Islet precursor cell (in vitro differentiated cells): ENCODE data around the gene TEAD3.
"Not testable (repeated sequence)": the region's sequence is repeated elsewhere in the genome, so short reads cannot be mapped to it uniquely, and the experiment has no call there.

Experiments
- DNase-seq: peaks from one replicate; pipeline ENCODE4 v3.0.0-alpha.2; 2018

The TEAD3 gene

DNA sequence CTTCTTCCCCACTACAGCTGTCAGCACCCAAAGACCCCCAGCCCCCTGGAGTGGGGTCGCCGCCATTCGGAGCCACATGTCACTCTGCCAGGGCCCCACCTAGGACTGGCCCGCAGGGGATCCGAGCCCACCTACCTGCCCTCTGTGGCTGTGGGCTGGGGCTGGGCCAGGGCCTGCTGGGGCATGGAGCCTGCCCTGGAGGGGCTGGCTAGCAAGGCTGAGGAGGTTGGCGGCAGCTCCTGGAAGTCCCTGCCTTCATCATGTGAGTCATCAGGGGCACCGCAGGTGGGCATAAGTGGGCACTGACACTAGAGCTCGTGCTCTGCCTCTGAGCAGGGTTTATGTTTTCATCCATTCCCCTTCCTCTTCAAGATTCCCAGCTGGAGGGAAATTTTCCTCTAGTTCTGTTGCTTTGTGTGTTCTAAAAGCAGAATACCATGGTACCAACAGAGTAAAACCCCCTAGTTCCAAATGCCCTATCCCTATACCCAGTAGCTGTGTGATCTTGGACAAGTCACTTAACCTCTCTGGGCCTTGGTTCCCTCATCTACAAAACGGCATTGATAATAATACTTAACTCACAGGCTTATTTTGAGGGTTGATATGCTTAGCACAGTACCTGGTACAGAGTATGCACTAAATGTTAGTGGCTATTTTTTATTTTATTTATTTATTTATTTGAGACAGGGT, 53.4 kb downstream of the TEAD3 start:
- no peak for DNase-seq

DNA sequence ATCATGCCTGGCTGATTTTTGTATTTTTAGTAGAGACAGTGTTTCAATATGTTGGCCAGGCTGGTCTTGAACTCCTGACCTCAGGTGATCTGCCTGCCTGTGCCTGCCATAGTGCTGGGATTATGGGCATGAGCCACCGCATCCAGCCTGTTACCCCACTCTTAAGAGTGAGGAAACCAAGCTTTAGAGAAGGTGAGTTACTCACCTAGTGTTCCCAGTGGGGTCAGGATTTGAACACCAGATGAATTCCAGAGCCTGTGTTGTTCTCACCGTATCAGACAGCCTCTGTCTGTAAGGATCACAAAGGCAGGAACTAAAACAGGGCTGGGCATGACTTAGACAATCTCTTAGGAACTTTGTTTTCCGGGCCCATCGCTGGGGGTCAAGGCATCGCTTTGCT, 54.2 kb downstream of the TEAD3 start:
- DNase-seq, result no peak

DNA sequence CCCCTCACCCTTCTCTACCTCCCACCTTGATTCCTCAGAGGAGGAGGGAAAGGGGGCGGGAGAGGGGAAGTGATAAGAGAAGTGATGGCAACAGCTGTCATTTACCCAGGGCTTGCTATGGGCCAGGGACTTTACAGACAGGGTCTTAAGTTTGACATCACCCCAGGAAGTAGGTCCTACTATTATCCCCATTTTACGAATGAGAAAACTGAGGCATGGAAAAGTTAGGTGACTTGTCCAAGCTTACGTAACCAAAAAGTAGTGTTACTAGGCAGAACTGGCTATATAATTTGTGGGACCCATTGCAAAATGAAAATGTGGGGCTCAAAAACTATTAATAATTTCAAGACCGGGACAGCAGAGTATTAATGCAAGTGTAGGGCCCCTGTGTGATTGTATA, 55.2 kb downstream of the TEAD3 start:
- DNase-seq, result no peak

DNA sequence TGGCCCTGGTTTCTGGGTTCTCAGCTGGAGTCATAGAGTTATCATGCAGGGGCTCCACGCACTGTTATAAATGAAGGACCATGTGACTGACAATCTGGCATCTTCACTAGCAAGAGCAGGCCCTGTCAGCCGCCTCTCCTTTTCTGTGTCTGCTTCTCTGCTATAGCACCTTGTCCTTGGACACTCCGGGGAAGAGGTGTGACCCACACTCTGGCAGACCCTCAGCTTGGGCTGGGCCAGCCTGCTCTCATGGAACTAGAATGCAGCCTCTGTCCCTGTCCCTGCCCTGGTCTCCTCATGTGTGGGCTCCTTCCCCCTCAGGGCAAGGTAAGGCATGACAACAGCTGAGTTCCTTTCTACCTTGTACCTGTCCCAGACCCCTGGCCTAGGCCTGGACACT, 55.7 kb downstream of the TEAD3 start:
- DNase-seq, result peak; percentile 66

DNA sequence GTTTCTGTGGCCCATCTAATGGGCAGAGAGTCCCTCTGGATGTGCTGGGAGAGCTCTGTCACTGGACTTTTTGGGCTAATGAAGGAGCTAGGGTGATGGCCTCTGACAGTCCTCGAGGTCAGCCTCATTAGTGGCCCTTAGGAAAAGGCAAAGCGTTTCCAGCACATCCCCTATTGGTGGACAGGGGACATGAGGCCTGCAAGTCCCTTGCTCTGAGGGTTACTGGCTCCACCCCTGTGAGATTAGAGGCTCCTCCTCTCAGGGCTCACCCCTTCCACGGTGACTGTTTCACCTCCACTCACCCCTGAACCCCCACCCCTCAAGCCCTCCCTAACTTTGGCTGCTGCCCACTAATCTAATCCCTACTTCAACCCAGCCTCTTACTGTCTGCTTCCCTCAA, 57.6 kb downstream of the TEAD3 start:
- no peak for DNase-seq

DNA sequence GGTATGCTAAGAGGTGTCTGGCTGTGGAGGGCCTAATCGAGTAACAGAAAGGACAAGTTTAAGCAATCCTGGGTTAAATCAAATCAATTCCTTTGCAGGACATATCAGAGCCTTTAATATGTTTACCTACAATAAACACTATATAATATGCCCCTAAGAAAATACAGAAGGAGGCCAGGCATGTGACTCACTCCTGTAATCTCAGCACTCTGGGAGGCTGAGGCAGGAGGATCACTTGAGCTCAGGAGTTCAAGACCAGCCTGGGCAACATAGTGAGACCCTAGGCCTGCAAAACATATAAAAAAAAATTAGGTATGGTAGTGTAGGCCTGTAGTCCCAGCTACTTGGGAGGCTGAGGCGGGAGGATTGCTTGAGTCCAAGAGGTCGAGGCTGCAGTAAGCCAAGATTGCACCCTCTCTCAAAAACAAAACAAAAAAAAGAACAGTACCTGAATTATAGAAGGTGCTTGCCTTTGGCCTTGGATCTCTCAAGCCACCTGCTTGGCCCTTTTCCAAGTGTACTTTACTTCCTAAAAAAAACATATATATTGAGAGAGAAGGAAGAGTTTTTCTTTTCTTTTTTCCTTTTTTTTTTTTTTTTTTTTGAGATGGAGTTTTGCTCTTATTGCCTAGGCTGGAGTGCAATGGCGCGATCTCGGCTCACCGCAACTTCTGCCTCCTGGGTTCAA, 58.4 kb downstream of the TEAD3 start:
- not testable (repeated sequence) for DNase-seq

DNA sequence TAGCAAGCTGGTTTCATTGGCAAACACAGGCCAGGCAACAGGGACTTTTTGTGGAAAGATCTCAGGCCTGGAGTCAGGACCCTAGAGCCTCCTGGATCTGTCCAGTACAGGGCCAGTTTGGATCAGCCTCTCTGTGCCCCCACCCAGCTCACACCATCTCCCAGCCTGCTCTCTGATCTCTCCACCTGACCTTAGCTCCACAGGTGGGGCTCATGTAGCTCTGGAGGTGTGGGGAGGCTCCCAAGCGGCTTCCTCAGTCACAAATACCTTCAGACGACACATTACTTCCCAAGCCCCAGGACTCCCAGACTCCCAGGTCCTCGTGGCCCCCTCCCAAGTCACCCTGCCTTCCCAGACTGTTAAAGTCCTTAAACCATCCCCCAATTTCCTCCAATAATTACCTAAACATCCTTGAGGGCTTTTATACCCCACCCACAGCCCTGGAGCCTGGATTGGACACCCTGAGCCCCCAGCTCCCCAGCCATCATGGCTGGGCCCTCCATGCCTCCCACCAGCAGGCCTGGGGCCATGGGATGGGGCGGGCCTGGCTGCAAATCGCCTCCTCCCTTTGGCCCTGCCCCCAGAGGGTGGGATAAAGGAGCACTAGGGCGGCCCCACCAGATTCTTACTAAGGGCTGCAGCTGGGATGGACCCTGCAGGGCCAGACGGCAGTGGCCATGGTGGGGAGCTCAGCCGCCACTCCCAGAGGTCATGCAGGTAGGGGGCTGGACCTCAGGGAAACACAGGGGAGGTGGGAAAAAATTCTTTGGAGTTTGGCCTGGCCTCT, 60.6 kb downstream of the TEAD3 start:
- no peak for DNase-seq

DNA sequence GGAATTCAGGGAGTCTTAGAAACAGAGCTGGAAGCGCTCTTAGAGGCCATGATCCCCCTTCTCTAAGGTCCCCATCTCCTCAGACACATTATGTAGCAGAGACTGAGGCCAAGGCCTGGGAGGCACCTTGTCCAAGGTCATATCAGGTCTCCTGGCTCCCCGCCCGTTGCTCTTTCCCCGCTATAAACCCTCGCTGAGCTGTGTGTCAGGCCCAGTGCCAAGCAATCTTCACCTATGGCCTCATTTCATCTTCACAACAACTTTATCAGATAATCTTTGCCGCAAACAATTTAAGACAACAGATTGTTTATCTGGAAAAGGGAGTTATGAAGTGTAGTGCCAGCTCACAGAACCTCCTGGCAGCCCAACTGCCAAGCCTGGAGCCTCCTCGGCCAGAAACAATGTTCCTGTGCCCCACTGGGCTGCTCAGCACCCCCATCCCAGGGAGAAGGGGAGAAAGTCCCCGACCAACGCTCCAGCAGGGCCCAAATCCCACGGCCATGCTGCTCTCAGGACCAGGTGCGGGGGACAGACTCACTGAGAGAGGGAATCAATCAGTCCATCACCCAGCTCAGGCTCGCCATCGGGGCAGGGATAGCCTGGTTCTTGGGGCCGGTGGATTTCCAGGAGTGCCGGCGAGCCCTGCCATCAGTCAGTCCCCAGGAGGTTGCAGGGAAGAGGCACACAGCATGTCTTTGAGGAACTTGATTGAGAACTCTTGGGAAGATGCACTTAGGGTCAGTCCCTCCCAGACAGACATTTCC, 61.6 kb downstream of the TEAD3 start:
- DNase-seq, result no peak

DNA sequence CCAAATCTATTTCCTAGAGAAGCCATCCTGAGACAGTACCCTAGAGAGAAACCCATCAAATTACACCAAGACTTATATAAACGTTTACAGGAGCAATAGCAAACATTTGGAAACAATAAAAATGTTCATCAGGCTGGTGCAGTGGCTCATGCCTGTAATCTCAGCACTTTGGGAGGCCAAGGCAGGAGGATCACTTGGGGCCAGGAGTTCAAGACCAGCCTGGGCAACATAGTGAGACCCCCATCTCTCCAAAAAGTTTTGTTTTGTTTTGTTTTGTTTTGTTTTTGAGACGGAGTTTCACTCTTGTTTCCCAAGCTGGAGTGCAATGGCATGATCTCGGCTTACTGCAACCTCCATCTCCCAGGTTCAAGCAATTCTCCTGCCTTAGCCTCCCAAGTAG, 64.2 kb downstream of the TEAD3 start:
- DNase-seq, result not testable (repeated sequence)

DNA sequence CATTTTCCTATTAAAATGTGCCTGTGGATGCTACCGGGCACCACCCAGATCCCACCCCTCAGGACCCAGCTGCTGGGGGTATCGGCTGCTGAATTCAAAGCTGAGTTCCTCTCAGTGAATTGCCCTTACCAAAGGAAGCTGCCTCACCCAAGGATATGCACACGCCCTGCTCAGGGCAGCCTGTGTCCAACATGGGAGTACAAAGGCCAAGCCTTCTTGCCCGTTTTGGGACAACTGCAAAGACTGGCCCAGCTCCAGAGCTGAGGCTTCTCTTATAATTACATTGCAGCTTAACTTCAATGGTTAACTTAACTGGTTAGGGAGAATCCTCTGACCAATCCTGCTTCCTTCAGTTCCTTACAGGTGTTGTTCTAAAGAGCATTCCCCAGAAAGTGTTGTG, 64.6 kb downstream of the TEAD3 start:
- no peak for DNase-seq

DNA sequence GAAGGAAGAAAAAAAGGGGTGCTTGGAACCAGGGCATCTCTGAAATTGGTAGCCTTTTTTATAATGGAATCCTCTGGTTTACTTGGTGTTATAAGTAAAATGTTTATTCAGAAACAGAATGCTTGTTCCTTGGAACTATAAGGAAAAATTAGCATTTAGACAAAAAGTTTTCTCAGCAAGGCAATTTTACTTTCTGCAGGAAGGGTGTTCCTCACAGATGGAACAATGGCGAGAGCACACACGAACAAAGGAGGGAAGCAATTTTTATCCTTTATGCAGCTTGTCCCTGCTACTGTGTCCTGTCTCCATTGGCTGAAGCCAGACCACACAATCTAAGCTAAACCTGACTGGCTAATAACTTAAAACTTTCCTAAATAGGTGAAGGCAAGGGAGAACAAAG, 67.4 kb downstream of the TEAD3 start:
- DNase-seq, result no peak

DNA sequence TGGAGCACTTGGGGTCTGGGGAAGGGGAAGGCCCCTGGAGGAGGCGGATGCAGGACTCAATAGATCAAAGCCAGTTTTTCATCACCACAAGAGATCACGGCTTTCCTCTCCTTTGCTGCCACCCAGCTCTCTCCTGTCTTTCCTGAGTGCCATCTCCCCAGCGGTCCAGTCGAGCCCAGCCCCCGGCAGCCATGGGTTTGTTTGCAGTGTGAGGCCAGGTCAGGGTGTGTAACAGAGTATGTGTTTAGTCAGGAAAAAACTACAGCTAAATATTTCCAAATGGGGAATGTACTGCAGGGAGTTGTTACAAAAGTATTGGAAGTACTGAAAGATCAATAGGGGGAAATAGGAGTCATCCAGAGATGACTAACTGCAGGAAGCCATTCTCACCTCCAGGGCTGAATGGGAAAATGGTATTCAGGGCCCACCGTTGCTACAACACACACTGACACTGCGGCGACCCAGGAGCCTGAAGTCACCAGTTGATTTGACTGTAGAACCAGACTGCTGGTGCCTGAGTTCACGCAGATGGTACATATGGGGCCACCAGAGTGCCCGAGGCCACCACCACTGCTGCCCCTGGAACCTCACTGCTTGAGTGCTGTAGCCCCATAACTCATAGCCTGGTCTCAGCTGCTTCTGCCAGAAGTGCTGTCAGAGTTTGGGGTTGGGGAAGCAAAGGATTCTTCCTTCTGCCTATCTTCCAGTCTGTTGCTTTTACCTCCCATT, 68.3 kb downstream of the TEAD3 start:
- peak; percentile 49 for DNase-seq

DNA sequence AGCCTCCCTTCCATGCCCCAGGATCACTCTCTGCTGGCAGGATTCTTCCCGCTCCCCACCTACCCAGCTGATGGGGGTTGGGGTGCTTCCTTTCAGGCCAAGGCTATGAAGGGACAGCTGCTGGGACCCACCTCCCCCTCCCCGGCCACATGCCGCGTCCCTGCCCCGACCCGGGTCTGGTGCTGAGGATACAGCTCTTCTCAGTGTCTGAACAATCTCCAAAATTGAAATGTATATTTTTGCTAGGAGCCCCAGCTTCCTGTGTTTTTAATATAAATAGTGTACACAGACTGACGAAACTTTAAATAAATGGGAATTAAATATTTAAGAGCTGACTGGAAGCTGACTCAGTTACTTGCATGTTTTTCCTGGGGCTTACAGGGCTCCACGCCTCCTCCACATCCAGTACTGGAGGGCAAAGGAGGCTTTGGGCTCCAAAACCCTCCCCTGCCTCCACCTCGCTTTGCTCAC, 69.0 kb downstream of the TEAD3 start:
- DNase-seq, result no peak

DNA sequence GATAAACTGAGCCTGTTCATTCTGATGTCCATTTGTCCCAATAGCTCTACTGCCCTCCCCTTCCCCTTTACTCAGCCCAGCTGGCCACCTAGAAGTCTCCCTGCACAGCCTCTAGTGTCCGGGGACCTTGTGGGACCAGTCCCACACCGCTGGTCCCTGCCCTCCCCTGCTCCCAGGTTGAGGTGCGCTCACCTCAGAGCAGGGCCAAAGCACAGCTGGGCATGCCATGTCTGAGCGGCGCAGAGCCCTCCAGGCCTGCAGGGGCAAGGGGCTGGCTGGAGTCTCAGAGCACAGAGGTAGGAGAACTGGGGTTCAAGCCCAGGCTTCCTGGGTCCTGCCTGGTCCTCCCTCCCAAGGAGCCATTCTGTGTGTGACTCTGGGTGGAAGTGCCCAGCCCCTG, 69.4 kb downstream of the TEAD3 start:
- no peak for DNase-seq

DNA sequence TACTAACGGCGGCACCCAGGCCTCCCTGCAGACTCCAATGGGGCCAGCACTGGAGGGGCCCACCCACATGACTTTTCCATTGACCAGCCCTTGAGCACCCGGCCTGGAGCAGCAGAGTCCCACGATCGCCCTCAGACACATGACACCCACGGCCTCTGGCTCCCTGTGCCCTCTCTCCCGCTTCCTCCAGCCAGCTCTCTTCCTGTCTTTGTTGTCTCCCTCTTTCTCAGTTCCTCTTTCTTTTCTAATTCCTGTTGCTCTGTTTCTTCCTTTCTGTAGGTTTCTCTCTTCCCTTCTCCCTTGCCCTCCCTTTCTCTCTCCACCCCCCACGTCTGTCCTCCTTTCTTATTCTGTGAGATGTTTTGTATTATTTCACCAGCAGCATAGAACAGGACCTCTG, 70.8 kb downstream of the TEAD3 start:
- DNase-seq, result no peak

DNA sequence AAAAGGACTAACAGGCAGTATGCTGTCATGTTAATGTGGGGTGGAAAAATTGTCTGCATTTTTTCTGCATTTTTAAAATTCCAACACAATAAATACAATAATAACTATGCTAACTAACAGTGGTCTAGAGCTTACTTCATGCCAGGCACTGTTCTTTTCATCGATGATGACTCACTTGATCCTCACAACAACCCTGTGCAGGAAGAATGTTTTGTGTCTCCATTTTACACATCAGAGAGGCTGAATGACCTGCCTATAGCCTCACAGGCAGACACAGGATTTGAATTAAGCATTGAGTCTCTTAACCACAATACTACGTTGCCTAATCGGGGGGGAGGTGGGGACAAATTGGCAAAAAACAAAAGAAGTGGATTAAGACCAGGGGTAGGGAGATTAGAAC, 71.6 kb downstream of the TEAD3 start:
- DNase-seq, result no peak
